H1 (cell line): ENCODE data around the gene YPEL4. TPM values are rescaled to one million over a fixed set of nuclear protein-coding genes. Genes with fewer than 3 reads are reported as not detected.

Experiments
- CTCF ChIA-PET: fragments of 300-600 bp; sonication (Branson Sonifier 250); formaldehyde crosslinking; loops from one replicate; lab custom pipeline; 2021; ENCODE audit not compliant: partially characterized antibody; lab: Charles Lee
- POLR2A ChIA-PET: fragments of 300-600 bp; sonication (Branson Sonifier 250); formaldehyde crosslinking; loops from one replicate; lab custom pipeline; 2021; ENCODE audit warnings: inconsistent platforms; ENCODE audit not compliant: partially characterized antibody; lab: Charles Lee
- DNase-seq, 2 experiments: peaks; one replicate each; pipeline versions ENCODE4 v3.0.0 to v3.0.0-alpha.2; 2010 to 2022; ENCODE audit warnings: low spot score in 2 of 2, low read depth in 1 of 2, mixed read lengths in 1 of 2
- FAIRE-seq: peaks from 2 replicates; lab custom pipeline; 2011; peaks lifted over from hg19 to GRCh38; lab: Jason Lieb, UNC
- H2AFZ ChIP-seq: 2 replicates; pipeline ENCODE4 v1.8.1; 2012; ENCODE audit warnings: low read length, inconsistent platforms
- H2AK5ac ChIP-seq: 2 replicates; pipeline ENCODE4 v1.6.1; 2013; ENCODE audit warnings: low read depth, low read length
- H2BK120ac ChIP-seq: replicated peaks from 2 replicates; pipeline ENCODE3; 2013; ENCODE audit warnings: low read depth, low read length, inconsistent platforms
- H2BK12ac ChIP-seq: 2 replicates; pipeline ENCODE4 v1.6.1; 2013; ENCODE audit warnings: low read depth, low read length
- H2BK15ac ChIP-seq: 2 replicates; pipeline ENCODE4 v1.6.1; 2013; ENCODE audit warnings: low read length
- H2BK20ac ChIP-seq: 2 replicates; pipeline ENCODE4 v1.6.1; 2013; ENCODE audit warnings: low read length
- H2BK5ac ChIP-seq: 2 replicates; pipeline ENCODE4 v1.6.1; 2013; ENCODE audit warnings: low read depth, low read length
- H3K14ac ChIP-seq: 2 replicates; pipeline ENCODE4 v1.6.1; 2013; ENCODE audit warnings: inconsistent platforms; ENCODE audit not compliant: insufficient read length
- H3K18ac ChIP-seq: 2 replicates; pipeline ENCODE4 v1.6.1; 2013; ENCODE audit warnings: low read length; ENCODE audit errors: extremely low read depth
- H3K23ac ChIP-seq: 2 replicates; pipeline ENCODE4 v1.6.1; 2013; ENCODE audit warnings: inconsistent platforms; ENCODE audit not compliant: insufficient read length
- H3K23me2 ChIP-seq: 2 replicates; pipeline ENCODE4 v1.6.1; 2013; ENCODE audit warnings: low read depth, low read length
- H3K27ac ChIP-seq: 2 replicates; pipeline ENCODE4 v1.6.1; 2011; ENCODE audit warnings: low read depth, low read length, inconsistent platforms
- H3K27me3 ChIP-seq, 4 experiments: replicated peaks in 1 of 4; 1 replicate in 1 of 4; 2 replicates in 3 of 4; pipeline versions ENCODE4 v1.6.1 to v1.8.1; 2011 to 2013; ENCODE audit warnings: low read length in 3 of 4, mild to moderate bottlenecking in 3 of 4, inconsistent platforms in 2 of 4, mixed read lengths in 2 of 4, moderate library complexity in 1 of 4; ENCODE audit not compliant: control insufficient read depth in 3 of 4, insufficient read depth in 3 of 4; ENCODE audit errors: extremely low read depth in 1 of 4
- H3K36me3 ChIP-seq, 4 experiments: 2 replicates each; pipeline versions ENCODE4 v1.6.1 to v1.8.1; 2011 to 2013; ENCODE audit warnings: mild to moderate bottlenecking in 4 of 4, low read length in 3 of 4, moderate library complexity in 2 of 4, control low read depth in 1 of 4, inconsistent platforms in 1 of 4; ENCODE audit not compliant: insufficient read depth in 4 of 4, control insufficient read depth in 2 of 4
- H3K4ac ChIP-seq: replicated peaks from 2 replicates; pipeline ENCODE3; 2013; ENCODE audit warnings: low read length, low read depth, mixed read lengths, inconsistent platforms; ENCODE audit not compliant: insufficient read length
- H3K4me1 ChIP-seq, 4 experiments: replicated peaks in 1 of 4; 1 replicate in 1 of 4; 2 replicates in 3 of 4; pipeline versions ENCODE4 v1.6.1 to v1.8.1; 2011 to 2013; ENCODE audit warnings: low read length in 3 of 4, inconsistent platforms in 2 of 4, mixed read lengths in 1 of 4; ENCODE audit not compliant: insufficient read depth in 4 of 4, control insufficient read depth in 3 of 4
- H3K4me2 ChIP-seq, 2 experiments: 2 replicates each; pipeline versions ENCODE4 v1.6.1 to v1.8.1; 2011 to 2013; ENCODE audit warnings: low read depth in 2 of 2, low read length in 2 of 2, control low read depth in 1 of 2, inconsistent platforms in 1 of 2, mild to moderate bottlenecking in 1 of 2; ENCODE audit not compliant: insufficient read depth in 1 of 2
- H3K4me3 ChIP-seq, 4 experiments: fragments of 200-600, 300-600 bp in 1 of 4; sonication (generic), shearing (Covaris generic), sonication (Bioruptor Twin) in 1 of 4; 2 replicates each; pipeline versions ENCODE4 v1.5.1 to v1.8.1; 2011 to 2016; ENCODE audit warnings: low read length in 4 of 4, low read depth in 3 of 4, control low read depth in 2 of 4, inconsistent platforms in 2 of 4, mild to moderate bottlenecking in 2 of 4, mixed read lengths in 1 of 4, moderate library complexity in 1 of 4; ENCODE audit not compliant: insufficient read depth in 2 of 4; ENCODE audit errors: extremely low read depth in 1 of 4
- H3K56ac ChIP-seq: replicated peaks from 2 replicates; pipeline ENCODE3; 2013; ENCODE audit warnings: low read depth, mild to moderate bottlenecking, mixed read lengths, low read length, inconsistent platforms; ENCODE audit not compliant: insufficient read length
- H3K79me1 ChIP-seq: 2 replicates; pipeline ENCODE4 v1.6.1; 2013; ENCODE audit warnings: low read depth, low read length, control low read depth
- H3K79me2 ChIP-seq, 2 experiments: 2 replicates each; pipeline versions ENCODE4 v1.6.1 to v1.8.1; 2012 to 2013; ENCODE audit warnings: low read length in 2 of 2, mild to moderate bottlenecking in 2 of 2, inconsistent platforms in 1 of 2; ENCODE audit not compliant: insufficient read depth in 2 of 2, control insufficient read depth in 1 of 2
- H3K9ac ChIP-seq, 4 experiments: replicated peaks in 1 of 4; 1 replicate in 1 of 4; 2 replicates in 3 of 4; pipeline versions ENCODE4 v1.6.1 to v1.8.1; 2011 to 2013; ENCODE audit warnings: low read depth in 3 of 4, low read length in 3 of 4, control low read depth in 2 of 4, mild to moderate bottlenecking in 2 of 4, moderate library complexity in 2 of 4, inconsistent platforms in 1 of 4; ENCODE audit errors: extremely low read depth in 1 of 4
- H3K9me3 ChIP-seq, 2 experiments: 2 replicates each; pipeline versions ENCODE4 v1.6.1 to v1.8.1; 2012 to 2013; ENCODE audit warnings: mild to moderate bottlenecking in 2 of 2, moderate library complexity in 2 of 2, control low read depth in 1 of 2, inconsistent platforms in 1 of 2, low read depth in 1 of 2, low read length in 1 of 2, mixed read lengths in 1 of 2; ENCODE audit not compliant: insufficient read depth in 2 of 2
- H4K20me1 ChIP-seq, 2 experiments: replicated peaks in 1 of 2; 2 replicates each; pipeline versions ENCODE3 to v1.8.1; 2011 to 2013; ENCODE audit warnings: inconsistent platforms in 2 of 2, low read length in 2 of 2, mild to moderate bottlenecking in 1 of 2; ENCODE audit not compliant: insufficient read depth in 2 of 2, control insufficient read depth in 1 of 2
- H4K5ac ChIP-seq: 2 replicates; pipeline ENCODE4 v1.6.1; 2013; ENCODE audit warnings: low read length, low read depth, mixed read lengths, inconsistent platforms; ENCODE audit not compliant: insufficient read length
- H4K8ac ChIP-seq: 2 replicates; pipeline ENCODE4 v1.8.0; 2013; ENCODE audit warnings: mild to moderate bottlenecking, moderate library complexity, low read length, inconsistent platforms; ENCODE audit not compliant: insufficient read depth; ENCODE audit errors: extremely low read depth
- H4K91ac ChIP-seq: replicated peaks from 2 replicates; pipeline ENCODE3; 2013; ENCODE audit warnings: low read length, mixed read lengths, inconsistent platforms; ENCODE audit not compliant: insufficient read length
- BRCA1 ChIP-seq: IDR thresholded peaks from 2 replicates; pipeline ENCODE4 v1.6.1; 2012; ENCODE audit warnings: low read depth, low read length, improper control_type of control experiment
- CREB1 ChIP-seq: IDR thresholded peaks from 2 replicates; pipeline ENCODE4 v1.6.1; 2012; ENCODE audit warnings: inconsistent platforms
- EZH2 ChIP-seq: fragments of 200-600 bp; sonication (generic); IDR thresholded peaks from 2 replicates; pipeline ENCODE4 v1.7.1; 2012; ENCODE audit warnings: low read depth, mild to moderate bottlenecking, moderate library complexity, low read length, inconsistent platforms; ENCODE audit not compliant: severe bottlenecking
- HDAC2 ChIP-seq, 2 experiments: fragments of 300-600 bp in 1 of 2; sonication (generic) in 1 of 2; IDR thresholded peaks; 2 replicates each; pipeline ENCODE4 v1.6.1; 2011 to 2012; ENCODE audit warnings: low read depth in 2 of 2, low read length in 2 of 2, mild to moderate bottlenecking in 2 of 2, moderate library complexity in 2 of 2, borderline replicate concordance in 1 of 2, inconsistent platforms in 1 of 2
- HDAC6 ChIP-seq: IDR thresholded peaks from one replicate; pipeline ENCODE4 v1.7.1; 2012; ENCODE audit warnings: low read depth, mild to moderate bottlenecking, inconsistent platforms, low read length, moderate library complexity
- JUND ChIP-seq: IDR thresholded peaks from 2 replicates; pipeline ENCODE4 v1.6.1; 2011; ENCODE audit warnings: mild to moderate bottlenecking, improper control_type of control experiment, low read length
- KDM1A ChIP-seq: fragments of 200-600, 300-600 bp; sonication (generic); IDR thresholded peaks from 2 replicates; pipeline ENCODE4 v1.7.1; 2016; ENCODE audit warnings: mild to moderate bottlenecking, low read length, borderline replicate concordance
- PHF8 ChIP-seq: fragments of 200-600 bp; sonication (generic); conservative IDR thresholded peaks from 2 replicates; pipeline ENCODE4 v1.7.1; 2012; ENCODE audit warnings: low read depth, mild to moderate bottlenecking, inconsistent platforms, low read length, moderate library complexity
- POLR2AphosphoS5 ChIP-seq: IDR thresholded peaks from 2 replicates; pipeline ENCODE4 v1.6.1; 2011; ENCODE audit warnings: low read depth, low read length
- RBBP5 ChIP-seq: IDR thresholded peaks from 2 replicates; pipeline ENCODE4 v1.7.1; 2012; ENCODE audit warnings: low read depth, mild to moderate bottlenecking, inconsistent platforms, low read length, moderate library complexity, borderline replicate concordance
- TEAD4 ChIP-seq: IDR thresholded peaks from 2 replicates; pipeline ENCODE4 v1.6.1; 2012; ENCODE audit warnings: low read depth, low read length, inconsistent platforms, mixed read lengths
- WGBS, 2 experiments: shearing (Covaris generic) in 1 of 2; methylation state at CpG; one replicate each; pipeline versions ENCODE4 v1.1.6 to v1.1.7; 2013 to 2015; ENCODE audit warnings: low lambda C conversion rate in 2 of 2, mixed read lengths in 2 of 2, inconsistent platforms in 1 of 2, low coverage in 1 of 2, missing lambda C conversion rate in 1 of 2; ENCODE audit not compliant: insufficient replicate concordance in 2 of 2, insufficient coverage in 1 of 2, insufficient read length in 1 of 2; ENCODE audit errors: extremely low coverage in 1 of 2, missing lambda C conversion rate in 1 of 2; 5-methylcytosine and 5-hydroxymethylcytosine counted together
- polyA plus RNA-seq, 7 experiments: library from polyadenylated mRNA; depleted of rRNA in 3 of 7; stranded (reverse) in 5 of 7; unstranded in 2 of 7; fragments of >200 nt in 5 of 7; fragments of 200-250 nt in 2 of 7; gene quantifications; 1 replicate in 5 of 7; 2 replicates in 1 of 7; 4 replicates in 1 of 7; pipeline versions ENCODE4 v1.2.1 to v1.2.3, GENCODE V29; 2011 to 2013; ENCODE audit warnings: missing spikeins in 2 of 7, mixed read lengths in 2 of 7
- total RNA-seq: library from RNA; stranded (reverse); fragmentation: NEBNext Ultra II Directional; extraction: Animal tissue kit (Norgen Biotek cat#: 25700); gene quantifications from 2 replicates; pipeline ENCODE4 v1.2.1, GENCODE V29; 2021
- TF ChIP-seq, protein P1 (sequence below): IDR thresholded peaks from 2 replicates; pipeline ENCODE4 v1.6.1; 2012; ENCODE audit warnings: low read length, inconsistent platforms

The YPEL4 gene
- total and polyA plus RNA-seq, 2 of the 8 experiments (the other 6 are each of a cell fraction or from before 2014, with no cell fraction given): 0.13 to 0.38 TPM

DNA sequence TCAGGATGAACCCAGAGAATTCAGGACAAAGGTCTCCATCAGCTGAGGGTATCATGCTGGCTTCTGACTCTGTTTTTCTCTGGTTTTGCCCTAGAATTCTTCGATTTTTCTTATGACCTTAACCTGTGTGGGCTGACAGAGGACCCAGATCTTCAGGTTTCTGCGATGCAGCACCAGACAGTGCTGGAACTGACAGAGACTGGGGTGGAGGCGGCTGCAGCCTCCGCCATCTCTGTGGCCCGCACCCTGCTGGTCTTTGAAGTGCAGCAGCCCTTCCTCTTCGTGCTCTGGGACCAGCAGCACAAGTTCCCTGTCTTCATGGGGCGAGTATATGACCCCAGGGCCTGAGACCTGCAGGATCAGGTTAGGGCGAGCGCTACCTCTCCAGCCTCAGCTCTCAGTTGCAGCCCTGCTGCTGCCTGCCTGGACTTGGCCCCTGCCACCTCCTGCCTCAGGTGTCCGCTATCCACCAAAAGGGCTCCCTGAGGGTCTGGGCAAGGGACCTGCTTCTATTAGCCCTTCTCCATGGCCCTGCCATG lies 35.4 kb downstream of the YPEL4 start:
- Histone ChIP-seq H3K14ac (no peak overlapping the region), H3K23ac (no peak overlapping the region), H3K56ac (no peak overlapping the region), H3K23me2 (no peaks in the 10 kb centered on the region), H4K5ac (no peak overlapping the region), H3K36me3 (peaks cover 0 to 24% (median 4%) of the 10 kb centered on the region in 4 experiments; a peak in 7 of 8 replicates), H2AK5ac (no peak overlapping the region), H2AFZ (no peak overlapping the region), H3K27ac (no peak overlapping the region), H3K27me3 (no peaks in the 10 kb centered on the region), H3K18ac (no peak overlapping the region), H3K4me3 (no peak overlapping the region), H3K4me1 (no peaks in the 10 kb centered on the region), H2BK5ac (0 out of 2 replicates have a peak overlapping the region, but pooled peaks have one; percentile 46), H3K9ac (no peak overlapping the region), H2BK15ac (no peak overlapping the region), H2BK12ac (no peak overlapping the region), H4K20me1 (no peaks in the 10 kb centered on the region), H3K79me1 (no peaks in the 10 kb centered on the region), H3K4me2 (no peak overlapping the region), H3K79me2 (no peaks in the 10 kb centered on the region), H4K91ac (no peak overlapping the region), H4K8ac (no peak overlapping the region), H2BK120ac (no peak overlapping the region), H3K4ac (no peak overlapping the region), H2BK20ac (no peak overlapping the region), H3K9me3 (no peaks in the 10 kb centered on the region)
- WGBS, 2 experiments: 78% methylated on average over 10 of the region's 10 CpGs; no CpG with 5 or more reads in 1 of the 2 experiments
- FAIRE-seq: no peak
- POLR2A ChIA-PET: interaction anchor here (0.6 to 51.1 kb wide), 8 partner anchors 9 to 31 kb away, joined by 3 to 1546 read pairs (median 4); partner anchors contain the start of genes CLP1 and YPEL4
- CTCF ChIA-PET: interaction anchor here (0.7 to 2.8 kb wide), 11 partner anchors 9 to 212 kb away, joined by 3 to 13 read pairs (median 5); partner anchors contain the start of genes SERPING1 and UBE2L6
- no peak for DNase-seq
- TF ChIP-seq HDAC6: no peak
- TF ChIP-seq JUND: no peak
- no peak for TF ChIP-seq HDAC2 (IDR thresholded peaks at IDR 0.05; ENCODE audit: borderline replicate concordance in 1 of 2, low read depth in 2 of 2, low read length in 2 of 2)
- TF ChIP-seq TEAD4: no peak
- no peak for TF ChIP-seq RBBP5
- TF ChIP-seq POLR2AphosphoS5: no peak
- TF ChIP-seq BRCA1: no peak
- no peak for TF ChIP-seq CREB1
- TF ChIP-seq, protein P1, sequence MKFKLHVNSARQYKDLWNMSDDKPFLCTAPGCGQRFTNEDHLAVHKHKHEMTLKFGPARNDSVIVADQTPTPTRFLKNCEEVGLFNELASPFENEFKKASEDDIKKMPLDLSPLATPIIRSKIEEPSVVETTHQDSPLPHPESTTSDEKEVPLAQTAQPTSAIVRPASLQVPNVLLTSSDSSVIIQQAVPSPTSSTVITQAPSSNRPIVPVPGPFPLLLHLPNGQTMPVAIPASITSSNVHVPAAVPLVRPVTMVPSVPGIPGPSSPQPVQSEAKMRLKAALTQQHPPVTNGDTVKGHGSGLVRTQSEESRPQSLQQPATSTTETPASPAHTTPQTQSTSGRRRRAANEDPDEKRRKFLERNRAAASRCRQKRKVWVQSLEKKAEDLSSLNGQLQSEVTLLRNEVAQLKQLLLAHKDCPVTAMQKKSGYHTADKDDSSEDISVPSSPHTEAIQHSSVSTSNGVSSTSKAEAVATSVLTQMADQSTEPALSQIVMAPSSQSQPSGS: no peak
- TF ChIP-seq KDM1A: no peak
- no peak for TF ChIP-seq PHF8
- TF ChIP-seq EZH2: no peak
